ENCODE data around the gene PLIN3.
"Not testable (repeated sequence)": the region's sequence is repeated elsewhere in the genome, so short reads cannot be mapped to it uniquely, and the experiment has no call there.

PLIN3 gene

GRCh38 chr19:4851551-4852290, 15.7 kb downstream of the PLIN3 start:
- Histone ChIP-seq H3K9me3 (ENCODE audit: low read length) (no peaks in the 10 kb centered on the region), H3K9ac (ENCODE audit: low read length) (no peak overlapping the region), H3K4me1 (ENCODE audit: insufficient read depth, low read length, severe bottlenecking) (peaks cover 17% of the 10 kb centered on the region), H3K4me2 (ENCODE audit: low read length) (no peak overlapping the region), H3K4me3 (ENCODE audit: low read depth, low read length, poor library complexity, severe bottlenecking) (no peak overlapping the region), H3K9me2 (ENCODE audit: low read depth, low read length) (no peaks in the 10 kb centered on the region), H3K79me2 (ENCODE audit: insufficient read depth, low read length) (no peaks in the 10 kb centered on the region), H2AFZ (ENCODE audit: low read length) (no peak overlapping the region), H3K27ac (ENCODE audit: low read depth, low read length, poor library complexity, severe bottlenecking) (no peak overlapping the region), H3K27me3 (ENCODE audit: insufficient read depth, low read length) (no peaks in the 10 kb centered on the region), H3F3A (ENCODE audit: insufficient read depth, low read length) (no peaks in the 10 kb centered on the region), H4K20me1 (ENCODE audit: insufficient read depth, low read length) (no peaks in the 10 kb centered on the region), H3K36me3 (ENCODE audit: insufficient read depth, low read length) (peaks cover 24% of the 10 kb centered on the region)
- peak; percentile 89 for TF ChIP-seq CTCF (IDR thresholded peaks at IDR 0.05; ENCODE audit: low read length)
- no peak for TF ChIP-seq EZH2 (IDR thresholded peaks at IDR 0.05; ENCODE audit: borderline replicate concordance, low read length)

GRCh38 chr19:4849019-4849418, 18.4 kb downstream of the PLIN3 start:
- Histone ChIP-seq H3K4me2 (ENCODE audit: low read length) (no peak overlapping the region; the same call in 1 of the 2 replicates), H3K9me2 (ENCODE audit: low read depth, low read length) (no peaks in the 10 kb centered on the region), H3K4me3 (ENCODE audit: low read depth, low read length, poor library complexity, severe bottlenecking) (no peak overlapping the region), H4K20me1 (ENCODE audit: insufficient read depth, low read length) (no peaks in the 10 kb centered on the region), H2AFZ (ENCODE audit: low read length) (no peak overlapping the region), H3K4me1 (ENCODE audit: insufficient read depth, low read length, severe bottlenecking) (peaks cover 17% of the 10 kb centered on the region), H3K27me3 (ENCODE audit: insufficient read depth, low read length) (no peaks in the 10 kb centered on the region), H3K9me3 (ENCODE audit: low read length) (no peaks in the 10 kb centered on the region), H3F3A (ENCODE audit: insufficient read depth, low read length) (no peaks in the 10 kb centered on the region), H3K79me2 (ENCODE audit: insufficient read depth, low read length) (no peaks in the 10 kb centered on the region), H3K27ac (ENCODE audit: low read depth, low read length, poor library complexity, severe bottlenecking) (peak overlapping the region; percentile 65), H3K9ac (ENCODE audit: low read length) (no peak overlapping the region), H3K36me3 (ENCODE audit: insufficient read depth, low read length) (peaks cover 19% of the 10 kb centered on the region)
- no peak for TF ChIP-seq EZH2 (IDR thresholded peaks at IDR 0.05; ENCODE audit: borderline replicate concordance, low read length)
- no peak for TF ChIP-seq CTCF (IDR thresholded peaks at IDR 0.05; ENCODE audit: low read length)

- TF ChIP-seq EZH2 (IDR thresholded peaks at IDR 0.05; ENCODE audit: borderline replicate concordance, low read length) (no peak), CTCF (IDR thresholded peaks at IDR 0.05; ENCODE audit: low read length) (no peak)
- peaks cover 25% of the 10 kb centered on the region for H3K36me3 ChIP-seq (ENCODE audit: insufficient read depth, low read length)
- no peak overlapping the region for H2AFZ ChIP-seq (ENCODE audit: low read length)
- no peaks in the 10 kb centered on the region for H4K20me1 ChIP-seq (ENCODE audit: insufficient read depth, low read length)
- H3K27ac ChIP-seq (ENCODE audit: low read depth, low read length, poor library complexity, severe bottlenecking) = no peak overlapping the region
- H3K4me1 ChIP-seq (ENCODE audit: insufficient read depth, low read length, severe bottlenecking) = peaks cover 17% of the 10 kb centered on the region
- no peaks in the 10 kb centered on the region for H3F3A ChIP-seq (ENCODE audit: insufficient read depth, low read length)
- no peak overlapping the region for H3K9ac ChIP-seq (ENCODE audit: low read length)
- H3K79me2 ChIP-seq (ENCODE audit: insufficient read depth, low read length) = no peaks in the 10 kb centered on the region
- no peaks in the 10 kb centered on the region for H3K9me3 ChIP-seq (ENCODE audit: low read length)
- no peaks in the 10 kb centered on the region for H3K9me2 ChIP-seq (ENCODE audit: low read depth, low read length)
- H3K4me2 ChIP-seq (ENCODE audit: low read length) = no peak overlapping the region
- H3K27me3 ChIP-seq (ENCODE audit: insufficient read depth, low read length) = no peaks in the 10 kb centered on the region
- no peak overlapping the region for H3K4me3 ChIP-seq (ENCODE audit: low read depth, low read length, poor library complexity, severe bottlenecking)
Observed at GRCh38 chr19:4847190-4847973, 20.1 kb downstream of the PLIN3 start.

GRCh38 chr19:4845975-4846374, 21.5 kb downstream of the PLIN3 start:
- not testable (repeated sequence) for H3K4me3 ChIP-seq (ENCODE audit: low read depth, low read length, poor library complexity, severe bottlenecking); H3K9me2 ChIP-seq (ENCODE audit: low read depth, low read length); H3K27ac ChIP-seq (ENCODE audit: low read depth, low read length, poor library complexity, severe bottlenecking); H4K20me1 ChIP-seq (ENCODE audit: insufficient read depth, low read length); H3K9me3 ChIP-seq (ENCODE audit: low read length); H3K27me3 ChIP-seq (ENCODE audit: insufficient read depth, low read length); H3K9ac ChIP-seq (ENCODE audit: low read length); H3F3A ChIP-seq (ENCODE audit: insufficient read depth, low read length); H2AFZ ChIP-seq (ENCODE audit: low read length); H3K79me2 ChIP-seq (ENCODE audit: insufficient read depth, low read length); H3K4me2 ChIP-seq (ENCODE audit: low read length)
- H3K4me1 ChIP-seq (ENCODE audit: insufficient read depth, low read length, severe bottlenecking) = peaks cover 17% of the 10 kb centered on the region
- H3K36me3 ChIP-seq (ENCODE audit: insufficient read depth, low read length) = peaks cover 30% of the 10 kb centered on the region

Data from OCI-LY1 (cell line).